Testis (tissue), 3 donors: ENCODE data around the gene STXBP5L. TPM values are rescaled to one million over a fixed set of nuclear protein-coding genes. Genes with fewer than 3 reads are reported as not detected.

ENCODE experiments used
- DNase-seq: peaks from one replicate; pipeline ENCODE4 v3.0.0-alpha.2; 2019
- H3K27ac ChIP-seq, 2 donors: fragments of 200-600 bp; sonication (generic); one replicate each; pipeline ENCODE4 v1.5.1; 2019
- H3K27me3 ChIP-seq: fragments of 200-600 bp; sonication (generic); one replicate; pipeline ENCODE4 v1.5.1; 2019
- H3K36me3 ChIP-seq: fragments of 200-600 bp; sonication (generic); one replicate; pipeline ENCODE4 v1.5.1; 2017; ENCODE audit warnings: low read depth; ENCODE audit errors: missing control alignments
- H3K4me1 ChIP-seq: fragments of 200-600 bp; sonication (generic); one replicate; pipeline ENCODE4 v1.5.1; 2019
- H3K4me3 ChIP-seq, 2 donors: fragments of 200-600 bp; sonication (generic); one replicate each; pipeline ENCODE4 v1.5.1; 2017 to 2019
- H3K9me3 ChIP-seq: fragments of 200-600 bp; sonication (generic); one replicate; pipeline ENCODE4 v1.5.1; 2017
- CTCF ChIP-seq, 3 experiments: fragments of 450-650 bp in 2 of 3; fragments of 200-600 bp in 1 of 3; sonication (generic) in 1 of 3; IDR thresholded peaks; one replicate each; pipeline ENCODE4 v1.5.1; 2016 to 2019; ENCODE audit warnings: antibody characterized with exemption in 3 of 3, mild to moderate bottlenecking in 2 of 3, moderate library complexity in 1 of 3
- POLR2A ChIP-seq: fragments of 450-650 bp; IDR thresholded peaks from one replicate; pipeline ENCODE4 v1.6.1; 2017; ENCODE audit warnings: antibody characterized with exemption, mild to moderate bottlenecking, moderate library complexity
- WGBS, 2 donors: methylation state at CpG; one replicate each; pipeline ENCODE4 v1.1.5; 2018; 5-methylcytosine and 5-hydroxymethylcytosine counted together
- intact Hi-C: fragments of 100-400 bp; cut with DNase I; formaldehyde crosslinking; loops from one replicate; pipeline ENCODE4 v1.15.1; 2023; ENCODE audit warnings: low total_unique reads
- microRNA-seq, 2 donors: library from miRNA; unstranded; fragments of <30 nt; microRNA quantifications; one replicate each; pipeline ENCODE4, GENCODE V29; 2016; ENCODE audit warnings: borderline number of aligned reads in 2 of 2, borderline replicate concordance in 1 of 2
- polyA plus RNA-seq: library from polyadenylated mRNA; stranded (reverse); fragments of 350-450 nt; fragmentation: Illumina TruSeq; extraction: RNeasy Lipid Tissue Mini Kit (QIAGEN cat#74804); gene quantifications from one replicate; pipeline ENCODE4 v1.2.3, GENCODE V29; 2014; ENCODE audit warnings: low read depth, low replicate concordance; ENCODE audit not compliant: insufficient read depth
- small RNA-seq, 2 donors: library from RNA; depleted of rRNA; stranded (forward); fragments of <200 nt; gene quantifications; one replicate each; pipeline ENCODE3, GENCODE V24; 2016
- total RNA-seq, 2 donors: library from RNA; depleted of rRNA; stranded (reverse); fragments of >200 nt; gene quantifications; one replicate each; pipeline ENCODE4 v1.2.3, GENCODE V29; 2016

Gene STXBP5L
- total and polyA plus RNA-seq, 3 donors from 2014 or later, result 2.3 to 12.1 (median 10.0) TPM

- intact Hi-C loops, result no loop called here
- H3K4me3 ChIP-seq, result no peak overlapping the region
- DNase-seq, result no peak
- H3K27ac ChIP-seq, result no peak overlapping the region
- 89 to 96% methylated on average over 2 of the region's 2 CpGs for WGBS, 2 donors
- no peaks in the 10 kb centered on the region for H3K27me3 ChIP-seq
- no peak for TF ChIP-seq POLR2A
- no peak for TF ChIP-seq CTCF (IDR thresholded peaks at IDR 0.05)
- H3K9me3 ChIP-seq, result no peaks in the 10 kb centered on the region
- no peaks in the 10 kb centered on the region for H3K36me3 ChIP-seq
- no peaks in the 10 kb centered on the region for H3K4me1 ChIP-seq
Measured at GRCh38 chr3:121473001-121473400, 565.0 kb downstream of the STXBP5L start.

Small RNAs within 50 kb of the gene (microRNA-seq; reads per million reads assigned to microRNA genes)
- gene MIR5682, result 0 to 1.4 reads per million in 2 donors

Small RNAs within 50 kb of the gene (small RNA-seq; reads per million reads assigned to genes)
- 0 reads per million in 2 donors for gene MIR5682

Other genes with a start within 250 kb of the STXBP5L start
- 1 to 10 TPM; 1.2 to 1.4 TPM for gene HGD, start 226.0 kb upstream of the STXBP5L start, total RNA-seq
- 1.6 TPM for gene HGD, start 226.0 kb upstream of the STXBP5L start, polyA plus RNA-seq
- 10 to 100 TPM; 11.1 to 11.3 TPM for gene RABL3, start 165.7 kb upstream of the STXBP5L start, total RNA-seq
- gene RABL3, start 165.7 kb upstream of the STXBP5L start, polyA plus RNA-seq, result 19.6 TPM
- 10 to 100 TPM; 23.6 to 32.2 TPM for gene GTF2E1, start 165.5 kb upstream of the STXBP5L start, total RNA-seq
- gene GTF2E1, start 165.5 kb upstream of the STXBP5L start, polyA plus RNA-seq, result 26.0 TPM